Trophoblast cell (in vitro differentiated cells and primary cell): ENCODE measurements around the gene RNF126.

Source experiments
- DNase-seq, 2 donors: peaks; one replicate each; pipeline ENCODE4 v3.0.0-alpha.2; 2016
- H2AFZ ChIP-seq: 2 replicates; pipeline ENCODE4 v1.6.1; 2013; ENCODE audit warnings: low read length, moderate library complexity, mild to moderate bottlenecking; ENCODE audit not compliant: insufficient read depth, poor library complexity
- H2AK5ac ChIP-seq: 2 replicates; pipeline ENCODE4 v1.6.1; 2013; ENCODE audit warnings: mild to moderate bottlenecking, low read length
- H2BK120ac ChIP-seq: 2 replicates; pipeline ENCODE4 v1.6.1; 2013; ENCODE audit warnings: low read length, mild to moderate bottlenecking, moderate library complexity; ENCODE audit not compliant: insufficient read depth, poor library complexity
- H2BK12ac ChIP-seq: 2 replicates; pipeline ENCODE4 v1.6.1; 2013; ENCODE audit warnings: mild to moderate bottlenecking, low read length, moderate library complexity
- H2BK5ac ChIP-seq: 2 replicates; pipeline ENCODE4 v1.6.1; 2013; ENCODE audit warnings: low read length, low read depth, moderate library complexity, mild to moderate bottlenecking; ENCODE audit not compliant: poor library complexity
- H3K14ac ChIP-seq: 2 replicates; pipeline ENCODE4 v1.6.1; 2013; ENCODE audit warnings: mild to moderate bottlenecking, low read length
- H3K18ac ChIP-seq: 2 replicates; pipeline ENCODE4 v1.6.1; 2013; ENCODE audit warnings: mild to moderate bottlenecking, low read length
- H3K23ac ChIP-seq: 2 replicates; pipeline ENCODE4 v1.6.1; 2013; ENCODE audit warnings: low read length
- H3K27ac ChIP-seq: 2 replicates; pipeline ENCODE4 v1.5.1; 2013; ENCODE audit warnings: low read depth, mild to moderate bottlenecking, inconsistent platforms, low read length, moderate library complexity
- H3K27me3 ChIP-seq: 2 replicates; pipeline ENCODE4 v1.6.1; 2013; ENCODE audit warnings: inconsistent platforms, mild to moderate bottlenecking, low read length, moderate library complexity; ENCODE audit not compliant: insufficient read depth
- H3K36me3 ChIP-seq, 2 experiments: 1 replicate in 1 of 2; 2 replicates in 1 of 2; pipeline ENCODE4 v1.6.1; 2013; ENCODE audit warnings: low read length in 2 of 2, mild to moderate bottlenecking in 2 of 2, moderate library complexity in 1 of 2; ENCODE audit not compliant: insufficient read depth in 2 of 2, control insufficient read depth in 1 of 2
- H3K4ac ChIP-seq: 2 replicates; pipeline ENCODE4 v1.6.1; 2013; ENCODE audit warnings: low read depth, mild to moderate bottlenecking, low read length, moderate library complexity
- H3K4me1 ChIP-seq, 2 experiments: 1 replicate in 1 of 2; 2 replicates in 1 of 2; pipeline ENCODE4 v1.6.1; 2013; ENCODE audit warnings: low read length in 2 of 2, mild to moderate bottlenecking in 2 of 2, moderate library complexity in 1 of 2; ENCODE audit not compliant: insufficient read depth in 2 of 2, control insufficient read depth in 1 of 2
- H3K4me2 ChIP-seq: 2 replicates; pipeline ENCODE4 v1.6.1; 2013; ENCODE audit warnings: inconsistent platforms, mild to moderate bottlenecking, low read length, moderate library complexity
- H3K4me3 ChIP-seq: 2 replicates; pipeline ENCODE4 v1.5.1; 2013; ENCODE audit warnings: mild to moderate bottlenecking, low read depth, low read length, inconsistent platforms
- H3K79me1 ChIP-seq: one replicate; pipeline ENCODE4 v1.6.1; 2013; ENCODE audit warnings: low read length
- H3K79me2 ChIP-seq: 2 replicates; pipeline ENCODE4 v1.6.1; 2013; ENCODE audit warnings: low read length, mild to moderate bottlenecking; ENCODE audit not compliant: control insufficient read depth, insufficient read depth, poor library complexity
- H3K9ac ChIP-seq: 2 replicates; pipeline ENCODE4 v1.6.1; 2013; ENCODE audit warnings: mild to moderate bottlenecking, low read length
- H3K9me3 ChIP-seq: 2 replicates; pipeline ENCODE4 v1.6.1; 2013; ENCODE audit warnings: low read depth, mild to moderate bottlenecking, control low read depth, inconsistent platforms, low read length; ENCODE audit not compliant: insufficient read depth
- H4K12ac ChIP-seq: 2 replicates; pipeline ENCODE4 v1.6.1; 2013; ENCODE audit warnings: low read depth, mild to moderate bottlenecking, low read length, moderate library complexity
- H4K8ac ChIP-seq: 2 replicates; pipeline ENCODE4 v1.6.1; 2013; ENCODE audit warnings: low read depth, mild to moderate bottlenecking, low read length, moderate library complexity
- H4K91ac ChIP-seq: one replicate; pipeline ENCODE4 v1.6.1; 2013; ENCODE audit warnings: low read depth, mild to moderate bottlenecking, low read length, moderate library complexity
- WGBS: extraction: QIAGEN DNeasy Blood & Tissue Kit; methylation state at CpG from one replicate; pipeline ENCODE4 v1.1.7; 2013; ENCODE audit warnings: missing lambda C conversion rate; ENCODE audit not compliant: insufficient read length, insufficient coverage; ENCODE audit errors: extremely low coverage; 5-methylcytosine and 5-hydroxymethylcytosine counted together

RNF126 gene

DNA sequence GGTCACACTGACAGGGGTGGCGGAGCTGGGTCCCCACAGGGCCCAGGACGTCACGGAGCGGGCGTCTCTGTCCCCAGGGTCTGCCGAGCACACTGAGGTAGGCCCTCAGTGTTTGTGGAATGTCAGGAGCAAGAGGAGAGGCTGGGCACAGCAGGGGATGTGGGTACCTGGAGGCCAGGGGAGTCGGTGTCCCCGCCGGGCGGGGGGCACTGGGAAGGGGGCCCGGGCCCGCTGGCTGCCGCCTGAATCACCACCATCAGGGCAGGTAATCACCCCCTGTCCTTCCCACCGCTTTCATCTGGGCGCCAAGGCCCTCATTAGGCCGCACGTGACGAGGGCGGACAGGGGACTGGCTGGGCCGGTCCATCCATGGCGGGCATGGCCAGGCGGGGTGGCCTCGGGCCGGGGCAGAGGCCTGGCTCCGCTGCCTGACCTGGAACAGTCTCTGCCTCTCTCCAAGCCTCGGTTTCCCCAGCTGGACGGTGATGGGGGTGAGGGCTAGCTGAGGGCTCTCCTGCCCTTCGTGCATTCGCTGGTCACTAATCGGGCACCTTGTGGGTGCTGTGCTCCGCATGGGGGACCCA is 22.3 kb downstream of the RNF126 start:
- no peaks in the 10 kb centered on the region for H3K27me3 ChIP-seq
- H4K12ac ChIP-seq = no peak overlapping the region
- no peak overlapping the region for H2AFZ ChIP-seq
- no peak overlapping the region for H2AK5ac ChIP-seq
- H4K8ac ChIP-seq = no peak overlapping the region
- H3K14ac ChIP-seq = no peak overlapping the region
- peaks cover 12 to 19% of the 10 kb centered on the region in 2 experiments for H3K36me3 ChIP-seq
- no peak overlapping the region for H3K4ac ChIP-seq
- H3K79me1 ChIP-seq = no peaks in the 10 kb centered on the region
- H2BK5ac ChIP-seq = no peak overlapping the region
- H3K4me3 ChIP-seq = no peak overlapping the region
- H3K9me3 ChIP-seq = peaks cover 4% of the 10 kb centered on the region
- WGBS = no CpG with 5 or more reads among the region's 31 CpGs
- H3K27ac ChIP-seq = no peak overlapping the region
- peak; percentile 64 to 67 for DNase-seq
- H3K4me1 ChIP-seq = peaks cover 3 to 9% of the 10 kb centered on the region in 2 experiments
- no peak overlapping the region for H3K18ac ChIP-seq
- H3K23ac ChIP-seq = no peak overlapping the region
- H2BK12ac ChIP-seq = no peak overlapping the region
- H2BK120ac ChIP-seq = no peak overlapping the region
- no peak overlapping the region for H4K91ac ChIP-seq
- no peak overlapping the region for H3K4me2 ChIP-seq
- no peaks in the 10 kb centered on the region for H3K79me2 ChIP-seq
- H3K9ac ChIP-seq = no peak overlapping the region

DNA sequence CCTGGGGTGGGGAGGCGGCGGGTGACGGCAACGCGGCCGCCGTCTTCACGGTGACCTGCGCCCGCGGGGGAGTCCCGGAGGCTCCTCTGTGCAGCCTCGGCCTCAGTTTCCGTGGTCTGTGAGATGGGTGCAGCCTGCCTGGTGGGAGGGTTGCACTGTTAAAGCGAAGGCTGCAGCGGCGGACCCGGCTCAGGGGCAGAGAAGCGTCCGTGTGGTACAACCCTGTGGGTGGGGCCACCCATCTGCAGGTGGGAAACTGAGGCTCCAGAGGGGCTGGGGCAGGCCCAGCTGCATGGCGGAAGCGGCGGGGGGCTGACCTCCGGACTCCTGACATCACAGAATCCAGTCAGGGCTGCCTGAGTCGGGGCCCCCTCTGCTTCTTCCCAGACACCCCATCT is 22.9 kb downstream of the RNF126 start:
- no peak overlapping the region for H4K8ac ChIP-seq
- peak overlapping the region; percentile 14 for H3K4me3 ChIP-seq
- H3K27me3 ChIP-seq = no peaks in the 10 kb centered on the region
- no peak overlapping the region for H3K18ac ChIP-seq
- no peak overlapping the region for H2AK5ac ChIP-seq
- no peak for DNase-seq
- peaks cover 5 to 10% of the 10 kb centered on the region in 2 experiments for H3K4me1 ChIP-seq
- H3K79me2 ChIP-seq = no peaks in the 10 kb centered on the region
- no peak overlapping the region for H2AFZ ChIP-seq
- H3K27ac ChIP-seq = no peak overlapping the region
- H4K12ac ChIP-seq = no peak overlapping the region
- peaks cover 12 to 19% of the 10 kb centered on the region in 2 experiments for H3K36me3 ChIP-seq
- H3K4ac ChIP-seq = no peak overlapping the region
- WGBS = no CpG with 5 or more reads among the region's 25 CpGs
- no peak overlapping the region for H2BK5ac ChIP-seq
- H3K9me3 ChIP-seq = peaks cover 4% of the 10 kb centered on the region
- no peak overlapping the region for H2BK12ac ChIP-seq
- no peak overlapping the region for H3K9ac ChIP-seq
- H4K91ac ChIP-seq = no peak overlapping the region
- peak overlapping the region; percentile 88 for H3K4me2 ChIP-seq
- H3K23ac ChIP-seq = no peak overlapping the region
- no peak overlapping the region for H2BK120ac ChIP-seq
- H3K14ac ChIP-seq = no peak overlapping the region
- no peaks in the 10 kb centered on the region for H3K79me1 ChIP-seq

DNA sequence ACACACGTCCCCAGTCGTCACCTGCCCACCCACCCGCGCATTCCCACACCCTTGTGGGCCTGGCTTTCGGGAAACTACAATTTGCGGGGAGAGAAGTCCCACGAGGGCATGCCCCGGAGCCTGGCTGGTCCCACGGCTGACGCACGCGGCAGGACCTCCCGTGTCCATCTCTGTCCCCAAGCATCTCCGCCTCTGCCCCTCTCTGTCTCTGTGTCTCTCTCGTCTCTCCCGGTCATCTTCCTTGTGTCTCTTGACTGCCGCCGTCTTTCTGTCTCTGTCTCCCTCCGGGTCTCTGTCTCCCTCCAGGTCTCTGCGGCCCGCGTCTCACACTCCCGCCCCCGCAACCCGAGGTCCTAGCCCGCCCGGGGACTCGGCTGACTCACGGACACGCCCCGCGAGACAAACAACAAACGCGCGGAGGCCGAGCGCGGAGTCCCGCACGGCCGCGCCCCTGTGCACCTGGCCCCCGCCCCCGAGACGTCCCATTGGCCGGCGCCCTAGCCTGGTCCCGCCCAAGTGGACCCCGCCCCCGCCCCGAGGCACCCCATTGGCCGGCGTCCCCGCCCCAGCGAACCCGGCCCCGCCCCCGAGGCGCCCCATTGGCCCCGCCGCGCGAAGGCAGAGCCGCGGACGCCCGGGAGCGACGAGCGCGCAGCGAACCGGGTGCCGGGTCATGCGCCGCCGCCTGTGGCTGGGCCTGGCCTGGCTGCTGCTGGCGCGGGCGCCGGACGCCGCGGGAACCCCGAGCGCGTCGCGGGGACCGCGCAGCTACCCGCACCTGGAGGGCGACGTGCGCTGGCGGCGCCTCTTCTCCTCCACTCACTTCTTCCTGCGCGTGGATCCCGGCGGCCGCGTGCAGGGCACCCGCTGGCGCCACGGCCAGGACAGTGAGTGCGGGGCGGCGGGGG is 23.5 kb downstream of the RNF126 start, which contains the start of gene FGF22:
Gene FGF22 (plus strand): TSS at position 627 of the 908 bp plus-strand sequence. CDS start 47 bp downstream, at position 674.
- no peaks in the 10 kb centered on the region for H3K27me3 ChIP-seq
- peaks cover 8 to 13% of the 10 kb centered on the region in 2 experiments for H3K4me1 ChIP-seq
- H2BK5ac ChIP-seq = no peak within 1 kb of the TSS
- peak within 1 kb of the TSS; percentile 66 for H3K4me3 ChIP-seq
- no peak within 1 kb of the TSS for H3K14ac ChIP-seq
- no peak within 1 kb of the TSS for H3K23ac ChIP-seq
- no peak within 1 kb of the TSS for H3K4ac ChIP-seq
- peak within 1 kb of the TSS; percentile 35 for H2AFZ ChIP-seq
- H3K9me3 ChIP-seq = peaks cover 4% of the 10 kb centered on the region
- H3K27ac ChIP-seq = no peak within 1 kb of the TSS
- H4K8ac ChIP-seq = peak within 1 kb of the TSS; percentile 43
- H3K18ac ChIP-seq = no peak within 1 kb of the TSS
- peak; percentile 86 to 92 for DNase-seq
- H3K9ac ChIP-seq = no peak within 1 kb of the TSS
- no peak within 1 kb of the TSS for H4K91ac ChIP-seq
- H2BK12ac ChIP-seq = no peak within 1 kb of the TSS
- no peak within 1 kb of the TSS for H4K12ac ChIP-seq
- no peaks in the 10 kb centered on the region for H3K79me2 ChIP-seq
- peak within 1 kb of the TSS; percentile 88 for H3K4me2 ChIP-seq
- no peak within 1 kb of the TSS for H2AK5ac ChIP-seq
- peaks cover 5 to 12% of the 10 kb centered on the region in 2 experiments for H3K36me3 ChIP-seq
- H2BK120ac ChIP-seq = no peak within 1 kb of the TSS
- H3K79me1 ChIP-seq = no peaks in the 10 kb centered on the region
- no CpG with 5 or more reads among the region's 109 CpGs for WGBS

DNA sequence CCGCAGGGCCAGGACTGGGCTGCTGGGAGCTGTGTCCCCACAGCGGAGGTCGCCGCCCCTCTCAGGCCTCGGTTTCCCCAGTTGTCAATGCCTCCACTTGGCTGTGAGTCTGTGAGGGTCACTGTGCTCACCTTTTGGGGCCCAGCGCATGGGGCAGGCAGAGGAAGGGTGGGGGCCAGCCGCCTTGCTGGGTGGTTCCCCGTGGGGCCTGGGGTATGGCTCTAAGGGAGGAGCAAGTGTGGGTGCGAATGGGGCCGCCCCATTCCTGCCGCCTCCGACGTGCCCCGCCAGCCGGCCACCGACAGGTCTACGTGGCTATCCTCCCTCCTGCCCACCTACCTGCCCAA is 24.1 kb downstream of the RNF126 start:
- Histone ChIP-seq H2BK5ac (no peak overlapping the region), H2BK120ac (no peak overlapping the region), H3K9ac (no peak overlapping the region), H2AK5ac (no peak overlapping the region), H3K9me3 (peaks cover 4% of the 10 kb centered on the region), H3K79me1 (no peaks in the 10 kb centered on the region), H2BK12ac (no peak overlapping the region), H3K18ac (no peak overlapping the region), H3K23ac (no peak overlapping the region), H3K4ac (no peak overlapping the region), H3K4me3 (no peak overlapping the region), H3K4me1 (peaks cover 14 to 18% of the 10 kb centered on the region in 2 experiments), H3K14ac (no peak overlapping the region), H3K27me3 (no peaks in the 10 kb centered on the region), H2AFZ (peak overlapping the region; percentile 1), H3K4me2 (no peak overlapping the region), H4K8ac (no peak overlapping the region), H3K27ac (no peak overlapping the region), H3K79me2 (peaks cover 1% of the 10 kb centered on the region), H4K91ac (no peak overlapping the region), H3K36me3 (peaks cover under 1 to 7% of the 10 kb centered on the region in 2 experiments), H4K12ac (no peak overlapping the region)
- no peak for DNase-seq
- WGBS = no CpG with 5 or more reads among the region's 17 CpGs
